Lung (tissue), 12 donors: ENCODE data around the gene PGA5. TPM values are rescaled to one million over a fixed set of nuclear protein-coding genes. Genes with fewer than 3 reads are reported as not detected.

Experiments
- ATAC-seq: fragments of 200-7000 bp; cut with Tn5 transposase; one replicate; pipeline ENCODE4 v1.9.1; 2020; ENCODE audit warnings: moderate number of reproducible peaks; ENCODE audit not compliant: insufficient read depth, low FRiP score
- DNase-seq, 3 donors: peaks; one replicate each; pipeline ENCODE4 v3.0.0-alpha.2; 2013 to 2017
- H3K27ac ChIP-seq, 2 donors: one replicate each; pipeline ENCODE4 v1.5.1; 2013; ENCODE audit warnings: mild to moderate bottlenecking in 2 of 2, moderate library complexity in 2 of 2, control low read depth in 1 of 2, inconsistent platforms in 1 of 2, low read depth in 1 of 2, low read length in 1 of 2
- H3K27me3 ChIP-seq, 3 donors: one replicate each; pipeline ENCODE4 v1.5.1; 2013; ENCODE audit warnings: low read length in 2 of 3; ENCODE audit not compliant: control insufficient read depth in 3 of 3, insufficient read depth in 3 of 3
- H3K36me3 ChIP-seq, 4 donors: one replicate each; pipeline ENCODE4 v1.5.1; 2013; ENCODE audit warnings: low read length in 4 of 4, mild to moderate bottlenecking in 1 of 4, moderate library complexity in 1 of 4; ENCODE audit not compliant: control insufficient read depth in 4 of 4, insufficient read depth in 4 of 4
- H3K4me1 ChIP-seq, 5 donors: one replicate each; pipeline ENCODE4 v1.5.1; 2013; ENCODE audit warnings: low read length in 5 of 5, mild to moderate bottlenecking in 2 of 5, moderate library complexity in 1 of 5; ENCODE audit not compliant: control insufficient read depth in 5 of 5, insufficient read depth in 5 of 5
- H3K4me3 ChIP-seq: one replicate; pipeline ENCODE4 v1.5.1; 2013; ENCODE audit warnings: mild to moderate bottlenecking, control low read depth, moderate library complexity
- H3K9ac ChIP-seq, 2 donors: one replicate each; pipeline ENCODE4 v1.5.1; 2013; ENCODE audit warnings: low read length in 2 of 2, control low read depth in 1 of 2; ENCODE audit not compliant: insufficient read depth in 1 of 2
- H3K9me3 ChIP-seq, 4 donors: one replicate each; pipeline ENCODE4 v1.5.1; 2013; ENCODE audit warnings: low read length in 3 of 4, mild to moderate bottlenecking in 1 of 4, moderate library complexity in 1 of 4; ENCODE audit not compliant: control insufficient read depth in 4 of 4, insufficient read depth in 3 of 4
- CTCF ChIP-seq: IDR thresholded peaks from 2 replicates; pipeline ENCODE4 v1.5.1; 2012; ENCODE audit warnings: mild to moderate bottlenecking; ENCODE audit errors: control extremely low read depth, extremely low read depth
- WGBS, 2 donors: extraction: QIAGEN DNeasy Blood & Tissue Kit; methylation state at CpG; one replicate each; pipeline ENCODE4 v1.1.7; 2013; 5-methylcytosine and 5-hydroxymethylcytosine counted together
- polyA plus RNA-seq, 2 donors: library from polyadenylated mRNA; stranded (reverse); fragments of 200-250 nt; gene quantifications; one replicate each; pipeline ENCODE4 v1.2.1, GENCODE V29; 2013
- total RNA-seq, 2 donors: library from RNA; depleted of rRNA in 1 of 2; stranded (reverse); fragments of >200 nt in 1 of 2; gene quantifications; one replicate each; pipeline ENCODE4 v1.2.1, GENCODE V29; 2014 to 2021
- donor health status: control.
- donor health status: control.
- donor health status: Bipolar disorder and iron deficiency.
- donor health status: healthy.
- donor health status: DM: yes; HTN: yes; CAD: no.

PGA5 gene
- total and polyA plus RNA-seq, 4 donors = 0.08 to 0.55 (median 0.09) TPM; not detected in 1

- TF ChIP-seq CTCF = no peak
- no peak overlapping the region for H3K9ac ChIP-seq
- ATAC-seq = no peak
- no peak overlapping the region for H3K4me3 ChIP-seq
- 82 to 87% methylated on average over 12 of the region's 12 CpGs for WGBS, 2 donors
- H3K4me1 ChIP-seq = peaks cover 0 to 17% (median 6%) of the 10 kb centered on the region in 5 donors
- no peaks in the 10 kb centered on the region for H3K27me3 ChIP-seq
- H3K36me3 ChIP-seq = no peaks in the 10 kb centered on the region
- no peak overlapping the region for H3K27ac ChIP-seq
- DNase-seq = no peak
- H3K9me3 ChIP-seq = peaks cover 0 to 12% (median 0%) of the 10 kb centered on the region in 4 donors
These were observed 50.1 kb downstream of the PGA5 start for GRCh38 chr11:61290905-61291690.

- Histone ChIP-seq H3K36me3 (no peaks in the 10 kb centered on the region), H3K9ac (no peak overlapping the region), H3K4me1 (peaks cover 0 to 17% (median 6%) of the 10 kb centered on the region in 5 donors), H3K4me3 (no peak overlapping the region), H3K27ac (no peak overlapping the region), H3K9me3 (peaks cover 0 to 10% (median 0%) of the 10 kb centered on the region in 4 donors), H3K27me3 (no peaks in the 10 kb centered on the region)
- no peak for ATAC-seq
- TF ChIP-seq CTCF = no peak
- no peak for DNase-seq
- 93 to 94% methylated on average over 2 of the region's 2 CpGs for WGBS, 2 donors
These were observed 51.4 kb downstream of the PGA5 start for GRCh38 chr11:61292356-61292755.

DNA sequence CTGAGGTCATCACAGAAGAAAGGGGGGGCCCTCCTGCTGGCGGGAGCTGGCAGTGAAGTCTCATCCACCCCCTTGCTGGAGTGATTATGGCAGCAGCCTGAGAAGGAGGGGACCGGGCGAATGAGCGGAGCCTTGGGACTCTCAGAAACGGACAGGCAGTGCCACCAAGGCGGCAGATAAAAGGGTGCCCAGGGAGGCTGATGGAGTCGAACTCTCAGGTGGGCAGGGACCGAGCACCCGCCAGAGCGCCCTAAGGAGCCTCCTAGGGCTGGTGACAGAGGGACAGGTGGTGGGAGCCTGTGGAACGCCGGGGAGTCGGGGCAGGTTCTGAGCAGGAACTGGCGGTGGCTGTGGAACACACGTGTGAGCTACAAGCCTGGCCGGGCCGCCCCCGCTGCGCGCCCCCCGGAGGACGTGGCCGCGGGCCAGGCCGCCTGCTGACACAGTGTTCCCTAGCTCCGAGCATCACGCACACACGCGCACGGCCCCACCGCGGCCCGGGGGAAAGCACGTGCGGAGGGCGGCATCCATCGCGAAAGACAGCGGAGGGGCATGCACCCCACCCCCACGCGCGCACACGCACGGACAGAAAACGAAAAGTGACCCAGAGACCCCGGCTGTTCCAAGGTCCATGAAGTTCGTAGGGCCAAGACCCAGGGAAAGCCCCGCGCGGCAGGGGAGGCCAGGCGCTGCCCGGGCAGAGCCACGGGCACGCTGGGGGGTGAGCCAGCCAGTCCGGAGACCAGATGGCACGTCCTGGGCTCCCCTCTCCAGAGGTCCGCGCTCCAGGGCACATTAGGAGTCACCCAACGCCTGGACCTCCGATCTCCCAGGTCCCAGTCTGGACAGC lies 53.1 kb downstream of the PGA5 start:
- H3K4me1 ChIP-seq = peaks cover 0 to 17% (median 6%) of the 10 kb centered on the region in 5 donors
- no peaks in the 10 kb centered on the region for H3K27me3 ChIP-seq
- TF ChIP-seq CTCF = no peak
- peak overlapping the region; percentile 35 for H3K4me3 ChIP-seq
- no peak overlapping the region for H3K27ac ChIP-seq
- peak; percentile 74 to 81 (median 79) for DNase-seq
- peak overlapping the region in 1 of 2 donors; percentile 32 for H3K9ac ChIP-seq
- H3K36me3 ChIP-seq = peaks cover 0 to 6% (median 2%) of the 10 kb centered on the region in 4 donors
- peaks cover 0 to 10% (median 0%) of the 10 kb centered on the region in 4 donors for H3K9me3 ChIP-seq
- WGBS, 2 donors = 2% methylated on average over 56 to 60 of the region's 60 CpGs
- ATAC-seq = peak; percentile 42
